B cell (primary cell): ENCODE results near the gene CEPT1. TPM values are rescaled to one million over a fixed set of nuclear protein-coding genes. Genes with fewer than 3 reads are reported as not detected.
"Not testable (repeated sequence)": the region's sequence is repeated elsewhere in the genome, so short reads cannot be mapped to it uniquely, and the experiment has no call there.

Experiments
- ATAC-seq: fragments of 200-7000 bp; cut with Tn5 transposase; one replicate; pipeline ENCODE4 v1.10.0; 2021; ENCODE audit warnings: low read depth, mild to moderate bottlenecking, moderate number of reproducible peaks, moderate library complexity
- CTCF ChIA-PET: fragments of 350-600 bp; sonication (Branson Sonifier 250); formaldehyde crosslinking; loops from one replicate; lab custom pipeline; 2021; ENCODE audit warnings: antibody characterized with exemption, inconsistent platforms; lab: Charles Lee
- POLR2A ChIA-PET: fragments of 350-600 bp; sonication (Branson Sonifier 250); formaldehyde crosslinking; loops from one replicate; lab custom pipeline; 2021; ENCODE audit warnings: antibody characterized with exemption; lab: Charles Lee
- DNase-seq: peaks from one replicate; pipeline ENCODE4 v3.0.0; 2013
- H2AFZ ChIP-seq: 2 replicates; pipeline ENCODE4 v1.6.1; 2012; ENCODE audit warnings: mild to moderate bottlenecking, low read depth, low read length; ENCODE audit not compliant: insufficient read depth, poor library complexity, severe bottlenecking
- H3K27ac ChIP-seq, 2 donors: 1 replicate in 1 of 2; 2 replicates in 1 of 2; pipeline ENCODE4 v1.5.1; 2012 to 2013; ENCODE audit warnings: low read length in 2 of 2, mild to moderate bottlenecking in 2 of 2, moderate library complexity in 1 of 2
- H3K27me3 ChIP-seq, 4 experiments: fragments of 200-600 bp in 1 of 4; sonication (generic) in 1 of 4; replicated peaks in 1 of 4; 1 replicate in 2 of 4; 2 replicates in 2 of 4; pipeline versions ENCODE4 v1.6.1 to v1.7.0; 2013 to 2016; ENCODE audit warnings: low read length in 3 of 4, mild to moderate bottlenecking in 2 of 4, mixed read lengths in 1 of 4, moderate library complexity in 1 of 4; ENCODE audit not compliant: insufficient read depth in 4 of 4, control insufficient read depth in 3 of 4; ENCODE audit errors: control extremely low read depth in 1 of 4
- H3K36me3 ChIP-seq, 2 experiments: replicated peaks in 1 of 2; 1 replicate in 1 of 2; 2 replicates in 1 of 2; pipeline versions ENCODE4 v1.6.1 to v1.7.1; 2013; ENCODE audit warnings: low read length in 1 of 2; ENCODE audit not compliant: insufficient read depth in 2 of 2, control insufficient read depth in 1 of 2; ENCODE audit errors: control extremely low read depth in 1 of 2, extremely low read depth in 1 of 2
- H3K4me1 ChIP-seq, 2 donors: fragments of 200-600 bp in 1 of 2; sonication (generic) in 1 of 2; 1 replicate in 1 of 2; 2 replicates in 1 of 2; pipeline versions ENCODE4 v1.5.1 to v1.6.1; 2013 to 2017; ENCODE audit warnings: low read length in 2 of 2; ENCODE audit not compliant: control insufficient read depth in 2 of 2, insufficient read depth in 2 of 2
- H3K4me2 ChIP-seq: replicated peaks from 2 replicates; pipeline ENCODE3; 2012; ENCODE audit warnings: mild to moderate bottlenecking, low read depth, low read length; ENCODE audit not compliant: poor library complexity, severe bottlenecking
- H3K4me3 ChIP-seq, 5 experiments: fragments of 200-600 bp in 1 of 5; sonication (generic) in 1 of 5; 1 replicate in 3 of 5; 2 replicates in 2 of 5; pipeline versions ENCODE4 v1.5.1 to v1.7.0; 2011 to 2016; ENCODE audit warnings: low read length in 4 of 5, mild to moderate bottlenecking in 4 of 5, low read depth in 2 of 5, control low read depth in 1 of 5, moderate library complexity in 1 of 5; ENCODE audit not compliant: insufficient read depth in 1 of 5; ENCODE audit errors: control extremely low read depth in 1 of 5, extremely low read depth in 1 of 5
- H3K79me2 ChIP-seq: fragments of 200-600 bp; sonication (generic); one replicate; pipeline ENCODE4 v1.6.0; 2016; ENCODE audit warnings: low read length; ENCODE audit not compliant: control insufficient read depth, insufficient read depth
- H3K9ac ChIP-seq: fragments of 200-600 bp; sonication (generic); 2 replicates; pipeline ENCODE4 v1.6.1; 2017; ENCODE audit warnings: mild to moderate bottlenecking, low read length, moderate library complexity
- H3K9me3 ChIP-seq, 3 donors: one replicate each; pipeline versions ENCODE4 v1.6.1 to v1.7.1; 2013; ENCODE audit warnings: low read length in 2 of 3; ENCODE audit not compliant: control insufficient read depth in 2 of 3, insufficient read depth in 1 of 3; ENCODE audit errors: control extremely low read depth in 1 of 3
- H4K20me1 ChIP-seq: 2 replicates; pipeline ENCODE4 v1.6.0; 2012; ENCODE audit warnings: mild to moderate bottlenecking, low read length; ENCODE audit not compliant: insufficient read depth, control insufficient read depth, poor library complexity, severe bottlenecking
- H3K27ac Mint-ChIP-seq: one replicate; pipeline ENCODE4 v1.8.0; 2021; ENCODE audit warnings: mixed read lengths
- H3K27me3 Mint-ChIP-seq: one replicate; pipeline ENCODE4 v1.8.0; 2021; ENCODE audit warnings: mixed read lengths
- H3K4me1 Mint-ChIP-seq: one replicate; pipeline ENCODE4 v1.8.0; 2021; ENCODE audit warnings: mixed read lengths
- H3K4me3 Mint-ChIP-seq: one replicate; pipeline ENCODE4 v1.8.0; 2021; ENCODE audit warnings: mixed read lengths
- H3K9me3 Mint-ChIP-seq: one replicate; pipeline ENCODE4 v1.8.0; 2022; ENCODE audit warnings: mixed read lengths; ENCODE audit not compliant: insufficient read depth
- EZH2 ChIP-seq: IDR thresholded peaks from 2 replicates; pipeline ENCODE4 v1.6.1; 2012; ENCODE audit warnings: borderline replicate concordance, low read depth, mild to moderate bottlenecking, moderate library complexity, low read length; ENCODE audit not compliant: insufficient read depth, poor library complexity, severe bottlenecking
- WGBS: methylation state at CpG from one replicate; pipeline ENCODE4 v1.1.5; 2013; ENCODE audit warnings: missing lambda C conversion rate; ENCODE audit not compliant: insufficient coverage; 5-methylcytosine and 5-hydroxymethylcytosine counted together
- intact Hi-C: fragments of 100-400 bp; cut with micrococcal nuclease; formaldehyde crosslinking; loops from one replicate; pipeline ENCODE4 v1.10.0; 2022
- polyA plus RNA-seq: library from polyadenylated mRNA; depleted of rRNA; stranded (reverse); fragments of >200 nt; gene quantifications from 2 replicates; pipeline ENCODE4 v1.2.3, GENCODE V29; 2012
- total RNA-seq, 2 donors: library from RNA; stranded (reverse); fragments of 120-200 nt in 1 of 2; gene quantifications; 1 replicate in 1 of 2; 2 replicates in 1 of 2; pipeline versions ENCODE4 v1.2.3 to v1.2.4, GENCODE V29; 2013 to 2022
- TF ChIP-seq, protein P1 (sequence below): fragments of 200-600 bp; IDR thresholded peaks from one replicate; pipeline ENCODE4 v1.8.0; 2022; ENCODE audit warnings: antibody characterized with exemption, mild to moderate bottlenecking

CEPT1 gene
- total and polyA plus RNA-seq, 2 donors (not counting 1 experiment from before 2014, with no cell fraction given): 47.1 to 83.5 TPM

DNA sequence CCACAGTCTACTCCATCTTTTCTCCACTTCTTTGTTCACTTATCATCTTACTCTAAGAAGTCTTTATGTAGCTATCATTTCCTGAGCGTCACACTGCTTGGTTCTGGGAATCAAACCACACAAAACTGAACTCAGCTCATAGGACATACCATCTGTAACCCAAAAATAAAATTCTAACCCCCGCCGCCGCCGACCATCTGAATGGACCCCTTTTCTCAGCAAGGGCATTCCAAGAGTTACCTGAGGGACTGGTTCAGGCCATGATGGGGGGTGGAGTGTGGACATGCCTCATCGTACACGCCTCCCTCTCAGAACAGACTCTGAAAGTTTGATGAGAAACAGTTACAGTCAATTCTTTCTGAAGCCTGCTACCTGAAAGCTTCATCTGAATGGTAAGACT, 74.9 kb downstream of the CEPT1 start:
- TF ChIP-seq, protein P1, sequence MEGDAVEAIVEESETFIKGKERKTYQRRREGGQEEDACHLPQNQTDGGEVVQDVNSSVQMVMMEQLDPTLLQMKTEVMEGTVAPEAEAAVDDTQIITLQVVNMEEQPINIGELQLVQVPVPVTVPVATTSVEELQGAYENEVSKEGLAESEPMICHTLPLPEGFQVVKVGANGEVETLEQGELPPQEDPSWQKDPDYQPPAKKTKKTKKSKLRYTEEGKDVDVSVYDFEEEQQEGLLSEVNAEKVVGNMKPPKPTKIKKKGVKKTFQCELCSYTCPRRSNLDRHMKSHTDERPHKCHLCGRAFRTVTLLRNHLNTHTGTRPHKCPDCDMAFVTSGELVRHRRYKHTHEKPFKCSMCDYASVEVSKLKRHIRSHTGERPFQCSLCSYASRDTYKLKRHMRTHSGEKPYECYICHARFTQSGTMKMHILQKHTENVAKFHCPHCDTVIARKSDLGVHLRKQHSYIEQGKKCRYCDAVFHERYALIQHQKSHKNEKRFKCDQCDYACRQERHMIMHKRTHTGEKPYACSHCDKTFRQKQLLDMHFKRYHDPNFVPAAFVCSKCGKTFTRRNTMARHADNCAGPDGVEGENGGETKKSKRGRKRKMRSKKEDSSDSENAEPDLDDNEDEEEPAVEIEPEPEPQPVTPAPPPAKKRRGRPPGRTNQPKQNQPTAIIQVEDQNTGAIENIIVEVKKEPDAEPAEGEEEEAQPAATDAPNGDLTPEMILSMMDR: no peak
- no peak for TF ChIP-seq EZH2
- H3K27me3 Mint-ChIP-seq: no peaks in the 10 kb centered on the region
- ChIA-PET CTCF (interaction anchor here (0.6 to 10.9 kb wide), 6 partner anchors 8 to 132 kb away, joined by 3 to 205 read pairs (median 4); partner anchors contain the start of gene DENND2D), POLR2A (interaction anchor here (0.5 to 8.3 kb wide), 7 partner anchors 8 to 565 kb away, joined by 3 to 138 read pairs (median 5); partner anchors contain the start of gene DENND2D)
- intact Hi-C loops: loop anchor here (1.0 to 10.0 kb wide), 4 partner anchors 7 to 543 kb away; partner anchors contain the start of genes CD53 and KCNA3
- 0% methylated on average over 1 of the region's 7 CpGs for WGBS
- peaks cover 85% of the 10 kb centered on the region for H3K4me1 Mint-ChIP-seq
- H2AFZ ChIP-seq: peak overlapping the region; percentile 39
- peak overlapping the region; percentile 70 for H3K4me2 ChIP-seq
- H3K9ac ChIP-seq: peak overlapping the region; percentile 22
- H3K27ac ChIP-seq: peak overlapping the region; percentile 81 to 92
- H3K4me1 ChIP-seq: peaks cover 73 to 82% of the 10 kb centered on the region in 2 donors
- no peaks in the 10 kb centered on the region for H4K20me1 ChIP-seq
- peaks cover 3% of the 10 kb centered on the region for H3K9me3 Mint-ChIP-seq
- no peak for ATAC-seq
- H3K9me3 ChIP-seq: no peaks in the 10 kb centered on the region
- H3K4me3 ChIP-seq: peak overlapping the region in 1 of 5 experiments; percentile 42
- no peak for DNase-seq
- no peaks in the 10 kb centered on the region for H3K27me3 ChIP-seq
- no peaks in the 10 kb centered on the region for H3K36me3 ChIP-seq
- H3K4me3 Mint-ChIP-seq: peak overlapping the region; percentile 59
- H3K27ac Mint-ChIP-seq: peak overlapping the region; percentile 95
- no peaks in the 10 kb centered on the region for H3K79me2 ChIP-seq

DNA sequence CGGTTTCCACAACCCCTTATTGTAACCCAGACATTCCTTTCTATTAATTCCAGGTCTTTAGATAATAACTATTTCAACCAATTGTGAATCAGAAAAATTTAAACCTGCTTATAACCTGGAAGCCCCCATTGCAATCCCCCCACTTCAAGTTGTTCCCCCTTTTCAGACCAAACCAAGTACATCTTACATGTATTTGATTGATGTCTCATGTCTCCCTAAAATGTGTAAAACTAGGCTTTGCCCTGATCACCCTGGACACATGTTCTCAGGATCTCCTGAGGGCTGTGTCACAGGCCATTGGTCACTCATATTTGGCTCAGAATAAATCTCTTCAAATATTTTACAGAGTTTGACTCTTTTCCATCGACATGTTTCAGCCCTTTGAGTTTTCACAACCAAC, 75.3 kb downstream of the CEPT1 start:
- not testable (repeated sequence) for DNase-seq, ATAC-seq
- WGBS: 25% methylated on average over 1 of the region's 2 CpGs

More for the DNA sequence above, 75.3 kb downstream of the CEPT1 start:
- Mint-ChIP-seq H3K4me1 (peaks cover 89% of the 10 kb centered on the region), H3K4me3 (peak overlapping the region; percentile 60), H3K27ac (peak overlapping the region; percentile 95)
- H3K27ac ChIP-seq: peak overlapping the region; percentile 81 to 92
- POLR2A ChIA-PET: interaction anchor here (0.5 to 8.3 kb wide), 9 partner anchors 8 to 545 kb away, joined by 3 to 138 read pairs (median 5); partner anchors contain the start of gene DENND2D
- H3K27me3 ChIP-seq, H3K9me3 Mint-ChIP-seq, H4K20me1 ChIP-seq, H3K9me3 ChIP-seq, H3K36me3 ChIP-seq, H3K79me2 ChIP-seq, H3K27me3 Mint-ChIP-seq: not testable (repeated sequence)
- H2AFZ ChIP-seq: peak overlapping the region; percentile 39
- intact Hi-C loops: loop anchor here (5.0 to 10.0 kb wide), 3 partner anchors 343 to 543 kb away; partner anchors contain the start of genes CD53 and KCNA3
- CTCF ChIA-PET: interaction anchor here (0.6 to 10.9 kb wide), 8 partner anchors 8 to 257 kb away, joined by 3 to 205 read pairs (median 4); partner anchors contain the start of gene DENND2D
- H3K4me1 ChIP-seq: peaks cover 77 to 86% of the 10 kb centered on the region in 2 donors
- H3K9ac ChIP-seq: peak overlapping the region; percentile 22
- peak overlapping the region in 1 of 5 experiments; percentile 42 for H3K4me3 ChIP-seq
- H3K4me2 ChIP-seq: peak overlapping the region; percentile 70
